LHCN-M2 (cell line): ENCODE results near the gene TWIST2. TPM values are rescaled to one million over a fixed set of nuclear protein-coding genes. Genes with fewer than 3 reads are reported as not detected.

Experiments used
- DNase-seq: peaks from one replicate; pipeline ENCODE4 v3.0.0-alpha.2; 2012; ENCODE audit warnings: low read depth
- total RNA-seq: library from RNA; depleted of rRNA; stranded (reverse); fragments of >200 nt; gene quantifications from 2 replicates; pipeline ENCODE4 v1.2.3, GENCODE V29; 2014

TWIST2 gene
- total RNA-seq, 1 experiment from 2014 or later = 26.2 TPM

GRCh38 chr2:238954841-238955591 is 107.1 kb downstream of the TWIST2 start:
- no peak for DNase-seq

GRCh38 chr2:238955648-238956531 is 108.0 kb downstream of the TWIST2 start:
- no peak for DNase-seq

- DNase-seq = no peak
Observed at GRCh38 chr2:238956676-238957075, 108.8 kb downstream of the TWIST2 start.
